Measurements from ENCODE around the gene SLC23A1.
"Not testable (repeated sequence)": the region's sequence is repeated elsewhere in the genome, so short reads cannot be mapped to it uniquely, and the experiment has no call there.

The SLC23A1 gene

GRCh38 chr5:139410993-139411828 is 28.1 kb upstream of the SLC23A1 start:
- Histone ChIP-seq H3K27me3 (no peaks in the 10 kb centered on the region), H3K4me1 (peaks cover 0 to 37% (median 14%) of the 10 kb centered on the region in 4 donors), H3K4me3 (no peak overlapping the region), H3K9me3 (no peaks in the 10 kb centered on the region), H3K36me3 (peaks cover 9 to 21% (median 14%) of the 10 kb centered on the region in 3 donors), H3K27ac (peak overlapping the region; percentile 58 to 64)
- DNase-seq: peak in 1 of 2 donors; percentile 76
- intact Hi-C loops (cut with DNase I; ENCODE audit: low total_unique reads): no loop called here
- no peak for TF ChIP-seq CTCF (IDR thresholded peaks at IDR 0.05)

DNA sequence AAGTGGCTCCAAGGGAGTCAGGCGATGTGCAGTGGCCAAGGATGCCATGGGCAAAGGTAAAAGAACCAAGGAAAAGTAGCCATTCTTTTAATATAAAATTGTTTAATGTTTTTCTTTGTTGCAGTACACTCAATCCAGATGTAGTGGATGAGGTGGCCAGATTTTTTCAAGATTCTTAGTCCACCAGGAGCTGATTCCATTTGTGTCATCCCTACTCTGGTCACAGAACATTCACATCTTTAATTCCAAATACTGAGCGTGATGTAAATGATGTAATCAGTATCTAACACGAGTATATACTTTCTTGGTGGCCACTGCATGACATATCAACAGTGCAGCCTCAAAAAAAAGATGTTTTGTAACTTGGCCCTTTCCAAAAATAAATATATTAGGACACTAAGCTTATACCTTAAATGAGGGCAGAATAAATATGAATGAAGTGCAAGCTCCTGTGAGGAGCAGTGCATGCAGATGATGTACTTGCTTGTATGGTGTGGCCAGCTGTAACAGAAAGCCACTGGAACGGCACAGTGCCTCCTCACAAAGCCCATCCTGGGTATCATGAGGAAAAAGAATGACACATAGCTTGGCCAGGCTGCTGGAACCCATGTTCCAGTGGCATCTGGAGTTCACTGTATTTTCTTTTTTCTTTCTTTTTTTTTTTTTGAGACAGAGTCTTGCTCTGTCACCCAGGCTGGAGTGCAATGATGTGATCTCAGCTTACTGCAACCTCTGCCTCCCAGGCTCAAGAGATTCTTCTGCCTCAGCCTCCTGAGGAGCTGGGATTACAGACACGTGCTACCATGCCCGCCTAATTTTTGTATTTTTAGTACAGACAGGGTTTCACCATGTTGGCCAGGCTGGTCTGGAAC is 27.3 kb upstream of the SLC23A1 start:
- intact Hi-C loops (cut with DNase I; ENCODE audit: low total_unique reads): no loop called here
- TF ChIP-seq CTCF (IDR thresholded peaks at IDR 0.05): no peak
- peak overlapping the region; percentile 58 to 64 for H3K27ac ChIP-seq
- no peak for DNase-seq
- H3K9me3 ChIP-seq: no peaks in the 10 kb centered on the region
- peaks cover 9 to 21% (median 14%) of the 10 kb centered on the region in 3 donors for H3K36me3 ChIP-seq
- H3K4me1 ChIP-seq: peaks cover 0 to 28% (median 9%) of the 10 kb centered on the region in 4 donors
- no peak overlapping the region for H3K4me3 ChIP-seq
- H3K27me3 ChIP-seq: no peaks in the 10 kb centered on the region

DNA sequence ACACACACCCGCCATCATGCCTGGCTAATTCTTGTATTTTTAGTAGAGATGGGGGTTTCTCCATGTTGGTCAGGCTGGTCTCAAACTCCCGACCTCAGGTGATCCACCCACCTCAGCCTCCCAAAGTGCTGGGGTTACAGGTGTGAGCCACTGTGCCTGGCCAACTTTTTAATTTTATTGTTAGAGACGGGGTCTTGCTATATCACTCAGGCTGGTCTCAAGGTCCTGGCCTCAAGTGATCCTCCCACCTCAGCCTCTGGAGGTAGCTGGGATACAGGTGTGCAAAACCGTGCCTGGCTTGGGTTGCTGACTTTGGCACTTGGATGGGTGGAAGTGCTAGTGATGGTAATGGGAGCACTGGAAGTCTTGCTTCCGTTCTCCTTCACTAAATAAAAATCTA is 26.0 kb upstream of the SLC23A1 start:
- H3K4me1 ChIP-seq: peaks cover 0 to 25% (median 10%) of the 10 kb centered on the region in 4 donors
- H3K4me3 ChIP-seq; intact Hi-C loops (cut with DNase I; ENCODE audit: low total_unique reads); H3K27me3 ChIP-seq; H3K9me3 ChIP-seq; H3K27ac ChIP-seq; DNase-seq: not testable (repeated sequence)
- peaks cover 9 to 21% (median 12%) of the 10 kb centered on the region in 3 donors for H3K36me3 ChIP-seq

GRCh38 chr5:139408191-139408590 is 25.1 kb upstream of the SLC23A1 start:
- Histone ChIP-seq H3K27ac (no peak overlapping the region), H3K4me1 (peaks cover 0 to 28% (median 14%) of the 10 kb centered on the region in 4 donors), H3K4me3 (no peak overlapping the region), H3K9me3 (no peaks in the 10 kb centered on the region), H3K36me3 (peaks cover 3 to 13% (median 5%) of the 10 kb centered on the region in 3 donors), H3K27me3 (no peaks in the 10 kb centered on the region)
- DNase-seq: no peak
- TF ChIP-seq CTCF (IDR thresholded peaks at IDR 0.05): no peak
- intact Hi-C loops (cut with DNase I; ENCODE audit: low total_unique reads): no loop called here

DNA sequence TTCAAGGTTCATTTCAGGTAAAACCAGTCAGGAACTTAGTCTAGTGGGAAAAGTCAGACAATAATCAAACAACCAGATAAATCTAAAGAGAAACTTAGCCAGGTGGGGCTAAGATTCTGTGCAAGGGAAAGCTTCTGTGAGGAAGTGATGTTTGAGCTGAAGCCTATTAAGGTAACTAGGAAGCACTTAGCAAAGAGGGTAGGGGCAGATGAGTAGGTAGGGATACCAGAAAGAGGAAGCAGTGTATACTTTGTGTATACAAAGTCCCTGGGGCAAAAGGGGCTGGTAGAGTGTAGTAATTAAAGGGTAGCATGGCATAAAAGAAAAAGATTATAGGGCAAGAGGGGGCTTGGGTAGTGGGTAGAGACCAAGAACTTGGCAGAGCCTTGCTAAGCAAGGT is 24.4 kb upstream of the SLC23A1 start:
- no peak overlapping the region for H3K27ac ChIP-seq
- no peak overlapping the region for H3K4me3 ChIP-seq
- H3K9me3 ChIP-seq: no peaks in the 10 kb centered on the region
- peaks cover 0 to 34% (median 17%) of the 10 kb centered on the region in 4 donors for H3K4me1 ChIP-seq
- intact Hi-C loops (cut with DNase I; ENCODE audit: low total_unique reads): no loop called here
- H3K36me3 ChIP-seq: peaks cover 0 to 6% (median 0%) of the 10 kb centered on the region in 3 donors
- DNase-seq: no peak
- no peaks in the 10 kb centered on the region for H3K27me3 ChIP-seq
- no peak for TF ChIP-seq CTCF (IDR thresholded peaks at IDR 0.05)
